Measurements from ENCODE around the gene SPTB. TPM values are rescaled to one million over a fixed set of nuclear protein-coding genes. Genes with fewer than 3 reads are reported as not detected.

The SPTB gene
- polyA plus RNA-seq, 10 donors = 70.0 to 175 (median 145) TPM

DNA sequence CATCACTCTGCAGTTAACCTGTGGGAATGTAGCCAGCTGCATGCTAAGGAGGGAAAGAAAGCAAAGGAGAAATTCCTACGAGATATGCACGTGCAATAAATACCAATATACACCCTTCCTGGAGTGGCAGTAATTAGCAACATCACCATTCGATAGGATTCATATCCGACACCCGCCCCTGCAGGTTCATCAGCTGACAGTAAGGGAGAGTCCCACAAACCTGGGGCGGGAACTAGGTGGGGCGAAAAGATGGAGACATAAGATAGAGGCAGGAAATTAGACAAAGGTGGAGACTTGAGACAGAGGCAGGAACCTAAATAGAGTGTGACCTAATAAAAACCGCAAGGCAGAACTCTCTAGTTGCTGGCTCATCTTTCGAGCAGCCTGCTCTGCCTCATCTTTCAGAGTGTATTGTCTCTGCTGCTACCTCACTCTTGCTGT, 123.9 kb downstream of the SPTB start:
- peak in 1 of 3 donors; percentile 13 for DNase-seq

DNA sequence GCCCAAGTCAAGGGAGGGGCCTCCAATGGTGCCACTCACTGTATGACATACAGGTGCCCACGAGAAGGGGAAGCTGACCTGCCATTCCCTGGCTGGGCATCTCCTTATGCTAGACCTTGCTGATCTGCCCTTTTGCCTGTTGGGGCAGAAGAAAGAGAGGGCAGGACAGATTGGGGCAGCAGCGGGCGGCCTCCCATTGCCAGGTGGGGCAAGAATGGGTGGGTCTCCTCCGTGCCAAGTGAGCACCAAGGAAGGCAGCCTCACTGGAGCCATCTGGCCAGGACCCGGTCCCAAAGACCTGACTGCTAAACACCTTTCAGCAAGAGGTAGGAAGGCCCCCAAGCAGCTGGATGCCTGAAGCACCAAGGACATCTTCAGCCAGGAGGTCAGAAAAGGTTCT, 125.0 kb downstream of the SPTB start:
- DNase-seq = no peak

DNA sequence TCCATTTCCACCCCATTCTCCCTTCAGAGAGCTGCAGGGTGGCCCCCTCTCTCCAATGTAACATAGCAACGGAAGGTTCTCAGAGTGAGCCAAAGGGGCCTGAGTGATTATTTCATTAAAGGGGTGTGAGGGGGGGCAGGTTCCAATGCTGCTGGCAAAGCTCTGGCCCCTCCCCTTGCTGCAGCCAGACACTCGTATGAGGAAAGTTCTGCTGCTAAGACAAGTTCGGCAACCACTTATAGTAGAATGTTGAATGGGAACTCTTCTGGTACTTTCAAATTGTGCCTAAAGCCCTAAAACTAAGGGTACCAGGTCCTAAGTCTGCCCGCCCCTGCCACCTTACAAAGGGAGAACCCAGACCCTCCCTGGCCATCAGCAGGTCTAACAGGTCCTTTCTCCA, 125.7 kb downstream of the SPTB start:
- DNase-seq = no peak

DNA sequence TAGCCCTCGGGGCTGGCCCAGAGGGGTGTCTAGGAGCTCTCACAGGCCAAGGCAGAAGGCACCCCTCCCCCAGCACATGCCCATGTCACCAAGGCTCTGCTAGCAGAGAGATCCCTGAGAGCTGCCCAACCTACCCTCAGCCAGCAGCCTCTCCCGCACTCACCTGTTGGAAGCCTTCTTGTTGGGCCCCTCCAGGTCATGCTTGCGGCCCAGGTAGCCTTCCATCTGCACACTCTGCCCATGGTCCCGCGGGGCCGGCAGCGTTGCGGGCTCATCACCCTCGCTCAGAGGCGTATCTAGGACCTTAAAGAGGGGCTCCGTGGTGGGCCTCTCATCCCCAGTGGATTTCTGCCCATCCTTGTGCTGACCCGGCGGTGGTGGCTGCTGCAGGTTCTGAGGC, 126.3 kb downstream of the SPTB start:
- no peak for DNase-seq

DNA sequence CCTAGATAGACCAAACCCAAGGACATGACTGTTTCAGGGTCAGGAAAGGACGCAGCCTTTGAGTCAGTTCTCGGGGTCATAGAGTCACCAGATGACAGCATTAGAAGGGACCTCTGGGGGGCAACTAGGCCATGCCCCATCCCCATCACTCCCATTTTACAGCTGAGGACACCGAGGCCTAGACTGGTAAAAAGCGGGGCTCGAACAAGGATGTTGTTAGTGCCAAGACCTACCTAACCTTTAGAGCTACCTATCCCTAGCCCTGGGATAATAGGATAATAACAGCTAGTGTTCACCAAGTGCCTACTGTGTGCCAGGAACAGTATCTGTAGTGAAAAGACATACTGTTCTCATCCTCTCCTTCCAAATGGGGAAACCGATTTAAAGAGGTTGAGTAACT, 126.8 kb downstream of the SPTB start:
- DNase-seq = no peak

DNA sequence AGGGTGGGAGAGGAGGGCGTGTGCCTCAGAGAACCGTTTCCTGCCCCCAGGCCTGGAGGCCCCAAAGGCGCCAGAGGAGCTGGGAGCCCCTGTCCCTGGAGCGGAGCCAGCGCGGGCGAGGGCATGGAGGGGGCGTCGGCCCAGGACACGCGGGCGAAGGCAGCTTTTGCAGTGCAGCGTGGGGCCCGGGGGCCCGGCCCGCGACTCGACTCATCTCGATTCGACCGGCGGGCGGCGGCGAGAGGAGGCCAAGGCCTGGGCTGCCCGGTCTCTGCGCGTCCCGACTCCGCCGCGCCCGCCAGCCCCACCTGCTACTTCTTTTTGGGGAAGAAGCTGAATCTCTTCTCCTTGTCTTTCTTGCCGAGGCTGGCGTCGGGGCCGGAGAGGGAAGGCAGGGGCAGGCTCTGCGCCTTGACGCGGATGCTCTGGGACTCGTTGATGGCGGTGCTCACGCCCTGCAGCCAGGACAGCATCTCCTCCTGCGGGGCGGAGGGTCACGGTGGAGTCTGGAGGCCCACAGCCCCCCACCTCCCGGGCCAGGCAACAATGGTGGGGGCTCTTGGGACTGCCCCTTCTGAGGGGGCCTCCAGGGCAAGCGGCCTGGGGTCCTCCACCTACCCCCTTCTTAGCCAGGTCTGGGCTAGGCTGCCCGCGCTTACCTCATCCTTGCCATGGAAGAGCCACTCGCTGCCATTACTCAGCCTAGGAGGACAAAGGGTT, 130.6 kb downstream of the SPTB start:
- DNase-seq = no peak

DNA sequence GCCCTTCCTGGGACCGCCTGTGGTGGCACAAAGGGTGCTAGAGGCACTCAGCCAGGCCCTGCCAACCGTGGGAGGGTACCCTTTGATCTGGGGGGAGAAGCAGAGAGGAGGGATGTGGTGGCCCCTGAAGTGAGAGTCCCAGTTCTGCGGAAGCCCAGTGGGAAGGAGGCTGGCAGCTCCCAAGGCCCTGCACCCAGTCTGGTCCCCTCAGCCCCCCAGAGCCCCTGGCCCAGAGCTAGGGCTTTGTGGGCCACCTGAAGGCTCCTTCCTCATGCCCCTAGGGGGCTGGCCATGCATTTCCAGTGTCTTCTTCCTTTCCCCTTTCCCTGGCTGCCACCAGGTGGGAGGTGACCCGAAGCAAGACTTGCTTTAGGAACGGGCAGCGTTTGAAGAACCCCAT, 131.2 kb downstream of the SPTB start:
- no peak for DNase-seq

DNA sequence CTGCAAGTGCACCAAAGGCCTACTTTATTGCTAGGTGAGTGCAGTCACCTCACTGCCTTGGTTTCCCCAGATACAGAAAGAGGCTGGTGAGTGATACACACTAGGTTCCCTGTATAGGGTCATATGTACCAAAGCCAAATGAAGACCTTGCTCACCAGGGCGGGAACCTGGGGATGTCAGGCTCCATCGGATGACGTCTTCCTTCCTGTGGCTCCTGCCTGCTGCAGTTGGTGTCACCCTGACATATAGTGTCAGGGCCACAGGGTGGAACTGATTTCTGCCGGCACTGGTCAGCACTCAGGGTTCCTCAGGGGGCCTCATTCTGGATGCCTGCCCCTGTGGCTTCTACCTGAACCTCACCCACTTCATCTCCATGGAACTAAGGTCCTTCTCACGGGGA, 132.4 kb downstream of the SPTB start:
- DNase-seq = no peak

DNA sequence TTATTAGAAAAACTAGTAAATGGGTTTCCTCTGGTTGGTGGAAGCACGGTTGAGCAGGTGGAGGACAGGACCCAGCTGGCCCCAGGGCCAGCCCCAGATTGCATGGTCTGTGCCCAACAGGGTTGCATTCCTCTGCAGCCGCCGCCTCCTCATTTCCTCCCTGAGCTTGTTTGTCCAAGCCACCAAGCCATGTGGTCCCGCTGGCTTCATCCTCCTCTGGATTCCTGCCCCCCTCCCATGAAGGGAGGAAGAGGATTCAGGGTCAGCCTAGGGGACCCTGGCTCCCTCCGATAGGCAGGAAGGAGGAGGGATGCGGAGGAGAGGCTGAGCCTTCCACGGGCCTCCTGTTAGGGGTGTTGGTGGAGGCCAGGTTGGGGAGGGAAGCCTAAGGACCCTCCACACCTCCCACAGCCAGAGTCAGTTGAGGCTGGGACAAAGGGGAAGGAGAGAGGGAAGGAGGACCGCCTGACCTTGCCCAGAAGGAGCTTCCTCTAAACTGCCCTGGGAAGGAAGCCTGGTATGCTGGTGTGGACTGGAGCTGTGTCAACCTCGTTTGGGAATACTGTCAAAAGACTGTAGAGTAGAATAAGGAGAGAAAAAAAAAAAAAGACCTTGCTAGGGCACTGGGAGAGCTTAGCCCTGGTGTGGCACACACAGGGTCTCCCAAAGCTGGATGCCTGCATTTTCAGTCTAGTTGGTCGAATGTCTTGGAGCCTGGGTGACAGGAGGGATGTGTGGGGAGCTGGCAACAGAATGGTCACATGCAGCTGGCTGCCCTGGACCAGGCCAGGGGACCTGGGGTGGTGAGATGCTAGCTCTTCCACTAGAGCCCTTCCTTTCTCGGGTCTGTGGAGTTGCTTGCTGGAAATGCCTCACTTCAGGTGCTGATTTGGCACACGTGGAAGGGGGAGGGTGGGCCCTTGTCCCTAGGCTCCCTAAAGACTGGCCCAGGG, 133.1 kb downstream of the SPTB start:
- DNase-seq = no peak

DNA sequence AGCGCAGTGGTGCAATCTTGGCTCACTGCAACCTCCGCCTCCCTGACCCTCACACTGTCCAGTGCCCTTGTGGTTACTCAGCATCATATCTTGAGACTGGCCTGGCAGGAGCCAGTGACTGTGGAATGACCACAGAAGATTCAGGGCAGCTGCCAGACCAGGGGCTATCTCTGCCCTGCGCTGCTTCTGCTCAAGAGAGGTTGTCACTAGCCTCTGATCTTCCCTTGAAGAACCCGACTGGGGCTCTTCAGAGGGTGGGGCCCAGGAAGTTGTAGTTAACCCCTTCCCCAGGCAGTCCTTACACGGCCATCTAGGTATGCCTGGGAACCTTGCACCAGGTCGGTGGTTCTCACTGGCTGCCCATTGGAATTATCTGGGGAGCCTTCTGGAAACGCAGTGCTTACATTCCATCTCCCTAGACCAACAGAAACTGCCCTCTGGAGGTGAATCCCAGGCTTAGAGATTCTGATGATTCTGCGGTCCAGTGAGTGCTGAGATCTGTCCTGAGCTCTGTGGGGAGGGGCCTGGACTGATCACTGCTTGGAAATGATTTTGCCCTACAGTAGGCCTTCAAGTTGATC, 134.1 kb downstream of the SPTB start:
- no peak for DNase-seq

DNA sequence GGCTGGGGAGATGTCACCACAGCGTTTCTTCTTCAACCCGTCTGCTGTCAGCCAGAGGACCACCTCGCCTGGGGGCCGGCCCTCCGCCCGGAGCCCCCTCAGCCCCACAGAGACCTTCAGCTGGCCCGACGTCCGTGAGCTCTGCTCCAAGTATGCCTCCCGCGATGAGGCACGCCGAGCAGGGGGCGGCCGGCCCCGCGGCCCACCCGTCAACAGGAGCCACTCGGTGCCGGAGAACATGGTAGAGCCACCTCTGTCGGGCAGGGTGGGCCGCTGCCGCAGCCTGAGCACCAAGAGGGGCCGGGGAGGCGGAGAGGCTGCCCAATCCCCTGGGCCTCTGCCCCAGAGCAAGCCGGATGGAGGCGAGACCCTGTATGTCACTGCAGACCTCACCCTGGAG, 136.6 kb downstream of the SPTB start:
- no peak for DNase-seq

DNA sequence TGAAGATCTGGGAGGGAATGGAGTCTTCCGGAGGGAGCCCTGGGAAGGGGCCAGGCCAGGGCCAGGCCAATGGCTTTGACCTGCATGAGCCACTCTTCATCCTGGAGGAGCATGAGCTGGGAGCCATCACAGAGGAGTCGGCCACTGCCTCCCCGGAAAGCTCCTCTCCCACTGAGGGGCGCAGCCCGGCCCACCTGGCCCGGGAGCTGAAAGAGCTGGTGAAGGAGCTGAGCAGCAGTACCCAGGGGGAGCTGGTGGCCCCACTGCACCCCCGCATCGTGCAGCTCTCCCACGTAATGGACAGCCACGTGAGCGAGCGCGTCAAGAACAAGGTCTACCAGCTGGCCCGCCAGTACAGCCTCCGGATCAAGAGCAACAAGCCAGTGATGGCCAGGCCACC, 137.7 kb downstream of the SPTB start:
- no peak for DNase-seq

DNA sequence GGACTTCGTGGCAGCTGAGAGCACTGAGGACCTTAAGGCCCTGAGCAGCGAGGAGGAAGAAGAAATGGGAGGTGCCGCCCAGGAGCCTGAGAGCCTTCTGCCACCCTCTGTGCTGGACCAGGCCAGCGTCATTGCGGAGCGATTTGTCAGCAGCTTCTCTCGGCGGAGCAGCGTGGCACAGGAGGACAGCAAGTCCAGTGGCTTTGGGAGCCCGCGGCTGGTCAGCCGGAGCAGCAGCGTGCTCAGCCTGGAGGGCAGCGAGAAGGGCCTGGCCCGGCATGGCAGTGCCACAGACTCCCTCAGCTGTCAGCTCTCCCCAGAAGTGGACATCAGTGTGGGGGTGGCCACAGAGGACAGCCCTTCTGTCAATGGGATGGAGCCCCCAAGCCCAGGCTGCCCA, 138.5 kb downstream of the SPTB start:
- DNase-seq = no peak

DNA sequence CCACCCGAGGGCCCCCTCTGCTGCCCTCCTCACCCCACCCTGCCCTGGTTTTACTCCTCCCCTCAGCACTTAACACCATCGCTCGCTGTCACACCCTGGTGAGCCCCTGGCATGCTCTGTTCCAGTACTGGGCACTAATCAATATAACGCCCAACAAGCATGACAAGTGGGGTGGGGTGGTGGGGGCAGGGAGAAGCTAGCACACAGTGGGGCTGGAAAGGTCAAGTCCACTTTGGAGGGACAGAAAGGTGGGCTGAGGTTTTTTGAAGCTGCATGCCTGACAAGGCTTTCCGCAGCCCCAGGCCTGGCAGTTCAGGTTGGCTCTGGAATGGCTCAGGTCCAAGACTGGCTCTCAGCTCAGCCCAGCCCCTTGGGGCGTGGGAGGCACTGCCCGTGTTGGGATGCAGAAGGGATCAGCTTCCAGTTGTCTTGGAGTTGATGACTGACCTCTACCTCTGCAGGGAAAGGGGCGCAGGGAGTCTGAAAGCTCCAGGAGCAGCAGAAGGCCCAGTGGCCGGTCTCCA, 141.4 kb downstream of the SPTB start:
- DNase-seq = no peak

DNA sequence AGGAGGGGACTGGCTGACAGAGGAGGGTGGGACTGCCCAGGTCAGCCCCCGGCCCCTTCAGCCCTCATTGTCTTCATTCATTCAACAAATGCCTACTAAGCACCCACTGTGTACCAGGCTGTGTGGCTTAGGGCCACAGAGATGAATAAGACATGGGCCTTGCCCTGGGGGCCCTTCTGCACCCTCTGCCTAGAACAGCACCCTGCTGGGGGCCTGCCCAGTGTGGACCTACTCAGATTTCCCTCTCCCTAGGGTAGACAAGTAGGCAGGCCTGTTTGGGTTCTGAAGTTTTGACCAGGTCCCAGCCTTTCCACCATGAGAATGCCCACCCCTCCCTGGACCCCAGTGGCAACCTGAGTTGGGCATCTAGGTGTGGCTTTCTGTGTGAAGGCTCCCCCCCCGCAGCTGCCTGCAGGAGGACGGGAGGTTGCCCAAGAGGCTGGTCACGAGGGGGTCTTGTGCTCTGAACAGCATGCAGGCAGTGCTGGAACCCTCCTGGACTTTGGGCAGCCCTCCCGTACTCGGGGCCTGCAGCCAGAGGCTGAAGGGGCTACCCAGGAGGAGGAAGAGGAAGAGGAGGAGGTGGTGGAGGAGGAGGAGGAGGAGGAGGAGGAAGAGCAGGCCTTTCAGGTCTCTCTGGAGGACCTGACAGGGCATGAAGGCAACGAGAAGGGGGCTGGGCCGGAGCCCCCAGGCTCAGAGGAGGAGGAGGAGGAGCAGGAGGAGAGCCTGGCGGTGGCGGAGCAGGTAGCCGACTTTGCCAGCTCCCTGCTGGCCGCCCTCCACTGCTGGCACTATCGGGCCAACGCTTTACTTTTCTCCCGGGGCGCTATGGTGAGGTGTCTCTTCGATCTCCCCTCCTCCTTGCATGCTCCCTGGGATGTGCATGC, 142.1 kb downstream of the SPTB start:
- no peak for DNase-seq

DNA sequence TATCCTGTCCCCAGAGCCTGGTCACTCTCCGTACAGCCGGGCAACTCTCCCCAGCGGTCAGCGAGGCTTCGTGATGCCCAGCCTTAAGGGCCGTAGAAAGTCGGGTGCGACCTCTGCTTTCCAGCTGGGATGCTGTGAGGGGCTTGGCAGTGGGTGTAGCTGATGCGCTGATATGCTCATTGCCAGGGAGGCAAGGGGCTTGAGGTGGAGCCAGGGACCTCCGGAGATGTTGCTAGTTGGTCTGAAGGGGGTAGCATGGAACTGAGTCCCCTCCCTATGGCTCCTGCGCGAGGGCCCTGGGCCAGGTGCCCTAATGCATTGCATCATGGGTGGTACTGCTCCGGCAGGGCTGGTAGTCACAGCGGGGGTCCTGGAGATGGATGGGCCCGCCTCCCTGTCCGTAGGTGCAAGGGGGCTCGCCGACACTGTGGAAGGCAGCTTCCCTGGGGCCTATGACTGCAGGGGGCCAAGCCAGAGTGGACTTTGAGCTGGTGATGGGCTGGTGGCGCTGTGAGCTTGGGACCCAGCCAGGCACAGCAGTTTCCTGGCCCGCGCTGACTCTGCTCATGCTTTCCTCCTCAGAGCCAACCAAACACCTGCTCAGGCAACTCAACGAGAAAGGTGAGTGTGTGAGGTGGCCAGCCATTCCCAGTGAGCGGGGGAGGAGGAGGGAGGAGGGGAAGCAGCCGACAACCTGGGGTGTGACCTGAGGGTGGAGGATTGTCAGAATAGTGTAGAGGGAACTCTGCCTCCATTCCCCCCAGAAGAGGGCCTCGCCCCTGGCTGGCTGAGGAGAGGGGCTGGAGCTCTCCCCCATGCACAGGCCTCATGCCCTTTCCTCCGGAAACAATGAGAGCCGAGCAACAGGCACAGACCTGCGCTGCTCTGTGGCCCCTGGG, 143.2 kb downstream of the SPTB start:
- DNase-seq = no peak

DNA sequence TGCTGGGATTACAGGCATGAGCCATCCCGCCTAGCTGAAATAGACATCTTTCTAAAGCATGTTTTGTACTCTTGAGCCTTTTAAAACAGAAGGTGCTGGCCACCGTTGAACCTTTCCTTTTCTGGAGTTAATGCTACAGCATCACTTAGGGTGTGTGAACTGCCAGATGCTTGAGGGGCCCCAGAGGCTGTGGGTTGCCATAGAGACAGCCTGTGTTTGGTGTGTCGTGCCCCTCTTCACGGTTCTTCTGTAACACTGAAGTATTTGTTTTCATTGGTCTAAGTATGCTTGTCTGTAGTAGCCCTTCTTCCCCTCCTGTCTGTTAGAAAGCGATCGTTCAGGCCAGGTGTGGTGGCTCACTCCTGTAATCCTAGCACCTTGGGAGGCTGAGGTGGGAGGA, 144.7 kb downstream of the SPTB start:
- peak in 2 of 3 donors; percentile 47 to 72 for DNase-seq

DNA sequence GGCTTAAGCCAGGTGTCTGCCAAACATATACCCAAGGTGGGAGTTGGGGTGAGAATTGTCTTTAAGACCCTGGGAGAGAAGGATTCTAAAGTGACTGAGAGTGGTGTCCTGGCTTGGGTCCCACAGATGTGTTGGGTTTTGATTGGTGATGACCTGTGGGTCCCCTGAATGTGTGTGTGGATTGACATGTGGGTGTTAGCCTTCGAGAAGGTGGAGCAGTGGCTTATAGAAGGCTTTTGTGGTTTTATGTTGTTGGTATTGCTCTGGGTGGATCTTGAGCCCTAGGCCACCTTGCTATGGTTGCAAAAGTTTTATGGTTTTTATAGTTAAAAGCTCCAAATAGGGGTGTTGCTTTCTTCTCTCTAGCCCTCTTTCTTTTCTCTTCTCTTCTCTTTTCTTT, 145.8 kb downstream of the SPTB start:
- no peak for DNase-seq

DNA sequence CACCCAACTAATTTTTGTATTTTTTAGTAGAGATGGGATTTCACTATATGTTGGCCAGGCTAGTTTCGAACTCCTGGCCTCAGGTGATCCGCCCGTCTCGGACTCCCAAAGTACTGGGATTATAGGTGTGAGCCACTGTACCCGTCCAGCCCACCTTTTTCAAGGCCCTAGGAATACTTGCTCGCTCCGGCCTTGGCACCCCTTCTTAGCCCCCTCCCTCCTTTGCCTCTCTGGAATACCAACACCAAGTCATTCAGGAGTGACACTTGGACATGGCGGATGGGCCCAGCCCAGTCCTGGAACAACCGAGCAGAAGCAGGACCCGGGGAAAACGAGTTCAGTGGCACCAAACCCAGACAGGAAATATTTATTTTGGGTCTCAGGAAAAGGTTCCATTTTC, 146.4 kb downstream of the SPTB start:
- no peak for DNase-seq

DNA sequence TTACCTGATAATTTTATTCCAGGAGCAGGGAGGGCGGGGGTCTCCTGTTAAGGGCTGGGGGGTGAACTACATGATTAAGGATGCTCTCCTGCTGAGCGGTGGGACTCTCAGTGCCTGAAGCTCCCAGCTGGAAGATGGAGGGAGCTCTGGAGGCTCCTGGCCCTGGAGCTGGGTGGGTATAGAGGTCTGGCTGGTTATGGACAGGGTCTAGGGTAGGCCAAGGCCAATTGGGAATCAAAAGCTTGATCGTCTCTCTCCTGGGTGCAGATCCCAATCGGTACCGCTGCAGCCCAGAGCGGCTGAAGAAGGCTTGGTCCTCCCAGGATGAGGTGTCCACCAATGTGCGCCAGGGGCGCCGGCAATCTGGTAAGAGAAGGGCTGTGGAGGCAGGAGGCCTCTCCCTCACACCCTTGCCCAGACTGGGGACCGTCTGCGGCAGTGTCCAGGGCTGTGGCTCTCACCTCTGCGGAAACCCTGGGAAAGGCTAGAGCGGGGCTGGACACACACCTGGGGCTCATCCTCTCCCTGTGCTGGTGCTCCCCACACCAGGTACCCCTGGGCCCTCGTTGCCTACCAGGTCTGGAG, 147.1 kb downstream of the SPTB start:
- DNase-seq = no peak
